ENCODE measurements around the gene CDK7.

Gene CDK7

DNA sequence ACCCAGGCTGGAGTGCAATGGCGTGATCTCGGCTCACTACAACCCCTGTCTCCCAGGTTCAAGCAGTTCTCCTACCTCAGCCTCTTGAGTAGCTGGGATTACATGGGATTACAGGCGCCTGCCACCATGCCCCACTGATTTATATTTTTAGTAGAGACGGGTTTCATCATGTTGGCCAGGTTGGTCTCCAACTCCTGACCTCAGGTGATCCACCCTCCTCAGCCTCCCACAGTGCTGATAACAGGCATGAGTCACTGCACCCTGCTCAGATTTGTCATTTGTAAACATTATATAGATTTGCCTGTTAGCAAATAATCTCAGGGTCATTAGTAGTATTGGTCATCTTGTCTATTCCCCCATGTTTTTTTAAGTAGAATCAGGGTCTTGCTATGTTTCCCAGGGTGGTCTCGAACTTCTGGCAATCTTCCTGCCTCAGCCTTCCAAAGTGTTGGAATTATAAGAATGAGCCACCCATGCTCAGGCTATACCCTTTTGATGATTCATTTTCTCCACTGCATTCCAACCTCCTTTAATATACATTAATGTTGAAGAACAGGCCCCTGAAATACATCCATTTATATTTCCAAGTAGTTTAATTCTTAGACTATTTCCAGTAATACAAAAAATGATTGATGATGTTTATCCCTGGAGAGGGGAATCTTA lies 28.0 kb upstream of the CDK7 start:
- TF ChIP-seq POLR2A (IDR thresholded peaks at IDR 0.05; ENCODE audit: extremely low read depth, insufficient read length) (no peak), MYC (IDR thresholded peaks at IDR 0.05; ENCODE audit: low read depth, low read length) (no peak)
- TF ChIP-seq, protein P1, sequence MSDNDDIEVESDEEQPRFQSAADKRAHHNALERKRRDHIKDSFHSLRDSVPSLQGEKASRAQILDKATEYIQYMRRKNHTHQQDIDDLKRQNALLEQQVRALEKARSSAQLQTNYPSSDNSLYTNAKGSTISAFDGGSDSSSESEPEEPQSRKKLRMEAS (IDR thresholded peaks at IDR 0.05; ENCODE audit: low read depth, low read length): no peak
- TF ChIP-seq, protein P2, sequence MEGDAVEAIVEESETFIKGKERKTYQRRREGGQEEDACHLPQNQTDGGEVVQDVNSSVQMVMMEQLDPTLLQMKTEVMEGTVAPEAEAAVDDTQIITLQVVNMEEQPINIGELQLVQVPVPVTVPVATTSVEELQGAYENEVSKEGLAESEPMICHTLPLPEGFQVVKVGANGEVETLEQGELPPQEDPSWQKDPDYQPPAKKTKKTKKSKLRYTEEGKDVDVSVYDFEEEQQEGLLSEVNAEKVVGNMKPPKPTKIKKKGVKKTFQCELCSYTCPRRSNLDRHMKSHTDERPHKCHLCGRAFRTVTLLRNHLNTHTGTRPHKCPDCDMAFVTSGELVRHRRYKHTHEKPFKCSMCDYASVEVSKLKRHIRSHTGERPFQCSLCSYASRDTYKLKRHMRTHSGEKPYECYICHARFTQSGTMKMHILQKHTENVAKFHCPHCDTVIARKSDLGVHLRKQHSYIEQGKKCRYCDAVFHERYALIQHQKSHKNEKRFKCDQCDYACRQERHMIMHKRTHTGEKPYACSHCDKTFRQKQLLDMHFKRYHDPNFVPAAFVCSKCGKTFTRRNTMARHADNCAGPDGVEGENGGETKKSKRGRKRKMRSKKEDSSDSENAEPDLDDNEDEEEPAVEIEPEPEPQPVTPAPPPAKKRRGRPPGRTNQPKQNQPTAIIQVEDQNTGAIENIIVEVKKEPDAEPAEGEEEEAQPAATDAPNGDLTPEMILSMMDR (IDR thresholded peaks at IDR 0.05; ENCODE audit: low read depth, low read length): no peak
- no peak for DNase-seq (ENCODE audit: low read depth)
- H3K4me3 ChIP-seq (ENCODE audit: low read depth, low read length): no peak overlapping the region

GRCh38 chr5:69209602-69210001 lies 25.1 kb upstream of the CDK7 start:
- TF ChIP-seq, protein P2 (IDR thresholded peaks at IDR 0.05; ENCODE audit: low read depth, low read length): no peak
- no peak for TF ChIP-seq POLR2A (IDR thresholded peaks at IDR 0.05; ENCODE audit: extremely low read depth, insufficient read length)
- TF ChIP-seq, protein P1 (IDR thresholded peaks at IDR 0.05; ENCODE audit: low read depth, low read length): no peak
- TF ChIP-seq MYC (IDR thresholded peaks at IDR 0.05; ENCODE audit: low read depth, low read length): no peak
- no peak overlapping the region for H3K4me3 ChIP-seq (ENCODE audit: low read depth, low read length)
- no peak for DNase-seq (ENCODE audit: low read depth)

DNA sequence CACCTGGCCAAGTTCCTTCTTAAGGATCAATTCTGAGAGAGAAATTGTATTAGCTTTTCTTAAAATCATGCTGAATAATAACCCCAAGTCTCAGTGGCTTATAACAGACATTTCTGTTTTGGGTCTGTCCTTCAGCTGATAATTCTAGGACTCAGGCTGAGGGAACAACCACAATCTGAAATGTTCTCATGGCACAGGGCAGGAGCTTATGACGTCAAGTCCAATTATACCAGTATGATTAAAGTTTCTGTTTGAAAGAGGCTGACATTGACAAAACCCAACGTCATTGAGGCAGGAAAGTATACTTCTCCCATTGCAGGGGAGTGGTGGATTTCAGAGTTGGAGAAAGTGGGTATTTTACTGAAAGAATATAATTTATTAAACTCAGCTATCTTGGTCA lies 23.5 kb upstream of the CDK7 start:
- no peak for TF ChIP-seq POLR2A (IDR thresholded peaks at IDR 0.05; ENCODE audit: extremely low read depth, insufficient read length)
- TF ChIP-seq, protein P1 (IDR thresholded peaks at IDR 0.05; ENCODE audit: low read depth, low read length): no peak
- TF ChIP-seq, protein P2 (IDR thresholded peaks at IDR 0.05; ENCODE audit: low read depth, low read length): no peak
- TF ChIP-seq MYC (IDR thresholded peaks at IDR 0.05; ENCODE audit: low read depth, low read length): no peak
- no peak overlapping the region for H3K4me3 ChIP-seq (ENCODE audit: low read depth, low read length)
- no peak for DNase-seq (ENCODE audit: low read depth)

DNA sequence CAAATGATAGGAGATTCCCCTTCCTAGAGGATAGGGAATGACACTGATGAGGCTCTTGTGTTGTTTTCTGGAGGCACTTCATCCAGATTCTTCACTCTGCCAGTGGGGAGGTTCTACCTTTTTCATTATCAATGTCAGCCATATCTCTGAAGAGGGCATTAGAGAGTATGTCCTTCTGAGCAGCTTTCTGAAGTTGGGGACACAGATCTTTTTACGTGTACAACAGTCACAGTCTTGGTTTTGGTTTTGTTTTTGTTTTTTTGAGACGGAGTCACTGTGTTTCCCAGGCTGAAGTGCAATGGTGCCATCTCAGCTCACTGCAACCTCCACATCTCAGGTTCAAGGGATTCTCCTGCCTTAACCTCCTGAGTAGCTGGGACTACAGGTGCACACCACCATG lies 22.7 kb upstream of the CDK7 start:
- H3K4me3 ChIP-seq (ENCODE audit: low read depth, low read length): no peak overlapping the region
- no peak for TF ChIP-seq MYC (IDR thresholded peaks at IDR 0.05; ENCODE audit: low read depth, low read length)
- TF ChIP-seq, protein P1 (IDR thresholded peaks at IDR 0.05; ENCODE audit: low read depth, low read length): no peak
- no peak for TF ChIP-seq POLR2A (IDR thresholded peaks at IDR 0.05; ENCODE audit: extremely low read depth, insufficient read length)
- TF ChIP-seq, protein P2 (IDR thresholded peaks at IDR 0.05; ENCODE audit: low read depth, low read length): no peak
- DNase-seq (ENCODE audit: low read depth): no peak

DNA sequence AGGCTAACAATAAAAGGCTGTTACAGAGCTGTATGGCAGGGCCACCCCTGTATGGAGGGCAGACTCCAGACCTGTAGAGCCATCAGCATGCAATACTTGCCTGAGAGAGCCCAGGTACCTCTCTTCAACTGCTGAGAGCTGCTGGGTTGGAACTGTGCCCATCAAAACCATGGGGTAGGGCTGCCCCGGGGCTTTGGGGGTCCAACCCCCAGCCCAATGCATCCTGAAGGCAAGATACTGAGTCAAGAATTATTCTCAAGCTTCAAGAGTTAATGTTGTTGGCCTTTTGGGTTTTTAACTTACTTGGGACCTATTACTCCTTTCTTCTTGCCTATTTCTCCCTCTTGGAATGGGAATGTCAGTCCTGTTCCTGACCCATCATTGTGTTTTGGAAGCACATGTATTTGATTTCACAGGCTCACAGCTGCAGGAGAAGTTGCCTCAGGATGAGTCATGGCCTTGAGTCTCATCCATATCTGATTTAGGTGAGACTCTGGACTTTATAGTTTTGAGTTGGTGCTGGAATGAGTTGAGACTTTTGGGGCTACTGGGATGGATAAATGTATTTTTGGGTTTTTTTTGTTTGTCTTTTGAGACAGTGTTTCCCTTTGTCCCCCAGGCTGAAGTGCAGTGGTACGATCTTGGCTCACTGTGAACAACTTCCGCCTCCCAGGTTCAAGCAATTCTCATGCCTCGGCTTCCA lies 21.0 kb upstream of the CDK7 start:
- H3K4me3 ChIP-seq (ENCODE audit: low read depth, low read length): no peak overlapping the region
- TF ChIP-seq, protein P2 (IDR thresholded peaks at IDR 0.05; ENCODE audit: low read depth, low read length): no peak
- TF ChIP-seq, protein P1 (IDR thresholded peaks at IDR 0.05; ENCODE audit: low read depth, low read length): no peak
- no peak for TF ChIP-seq POLR2A (IDR thresholded peaks at IDR 0.05; ENCODE audit: extremely low read depth, insufficient read length)
- no peak for TF ChIP-seq MYC (IDR thresholded peaks at IDR 0.05; ENCODE audit: low read depth, low read length)
- DNase-seq (ENCODE audit: low read depth): no peak

Data from NB4 (cell line).